Right lung (tissue), 10 donors: ENCODE measurements around the gene HAUS5. TPM values are rescaled to one million over a fixed set of nuclear protein-coding genes. Genes with fewer than 3 reads are reported as not detected.
"Not testable (repeated sequence)": the region's sequence is repeated elsewhere in the genome, so short reads cannot be mapped to it uniquely, and the experiment has no call there.

Experiments used
- DNase-seq, 2 donors: peaks; one replicate each; pipeline ENCODE4 v3.0.0-alpha.2; 2013
- long read RNA-seq, 8 donors: transcript quantifications; one replicate each; lab custom pipeline, GENCODE V29; 2026
- polyA plus RNA-seq, 5 donors: library from polyadenylated mRNA; unstranded; fragments of 120-200 nt; gene quantifications; one replicate each; pipeline versions ENCODE4 v1.2.1 to v1.2.3, GENCODE V29; 2013; ENCODE audit warnings: inconsistent platforms in 1 of 5, low replicate concordance in 1 of 5; ENCODE audit not compliant: insufficient read length in 5 of 5, insufficient read depth in 1 of 5

The HAUS5 gene
- polyA plus RNA-seq = 10 to 100 TPM; 25.0 to 31.9 (median 28.0) TPM
- long read RNA-seq, donor 1, full-length matches to known transcripts = 10 of 10 reads
- long read RNA-seq, donor 1, partial matches to known transcripts = 0 of 10 reads
- long read RNA-seq, donor 1, other reads (novel, unspliced or antisense) = 0 of 10 reads
- long read RNA-seq, donor 2, full-length matches to known transcripts = 4 of 13 reads
- long read RNA-seq, donor 2, partial matches to known transcripts = 9 of 13 reads
- long read RNA-seq, donor 2, other reads (novel, unspliced or antisense) = 0 of 13 reads
- long read RNA-seq, donor 3, transcript HAUS5-204 (3 exons, 526 nt) = major isoform, 9 of 9 reads
- long read RNA-seq, donor 3, partial matches to known transcripts = 0 of 9 reads
- long read RNA-seq, donor 3, other reads (novel, unspliced or antisense) = 0 of 9 reads
- long read RNA-seq, donor 4, full-length matches to known transcripts = 2 of 2 reads
- long read RNA-seq, donor 4, partial matches to known transcripts = 0 of 2 reads
- long read RNA-seq, donor 4, other reads (novel, unspliced or antisense) = 0 of 2 reads
- long read RNA-seq, donor 5, partial matches to known transcripts = 0 of 6 reads
- long read RNA-seq, donor 5, other reads (novel, unspliced or antisense) = 0 of 6 reads
- long read RNA-seq, donor 6, full-length matches to known transcripts = 6 of 12 reads
- long read RNA-seq, donor 6, partial matches to known transcripts = 6 of 12 reads
- long read RNA-seq, donor 6, other reads (novel, unspliced or antisense) = 0 of 12 reads
- long read RNA-seq, donor 7, full-length matches to known transcripts = 9 of 9 reads
- long read RNA-seq, donor 7, partial matches to known transcripts = 0 of 9 reads
- long read RNA-seq, donor 7, other reads (novel, unspliced or antisense) = 0 of 9 reads
- long read RNA-seq, donor 8, full-length matches to known transcripts = 4 of 4 reads
- long read RNA-seq, donor 8, partial matches to known transcripts = 0 of 4 reads
- long read RNA-seq, donor 8, other reads (novel, unspliced or antisense) = 0 of 4 reads

GRCh38 chr19:35612559-35613321, at the start of gene HAUS5:
TSS of gene HAUS5 (plus strand) at chr19:35612735. CDS start at chr19:35612795, 60 bp downstream.
- DNase-seq = peak; percentile 96

GRCh38 chr19:35562776-35563175, 49.8 kb upstream of the HAUS5 start:
- DNase-seq = no peak

GRCh38 chr19:35563207-35563829, 49.2 kb upstream of the HAUS5 start, which contains the start of gene ATP4A:
TSS of gene ATP4A (minus strand) at chr19:35563658. CDS start at chr19:35563629, 29 bp downstream.
- DNase-seq = no peak

DNA sequence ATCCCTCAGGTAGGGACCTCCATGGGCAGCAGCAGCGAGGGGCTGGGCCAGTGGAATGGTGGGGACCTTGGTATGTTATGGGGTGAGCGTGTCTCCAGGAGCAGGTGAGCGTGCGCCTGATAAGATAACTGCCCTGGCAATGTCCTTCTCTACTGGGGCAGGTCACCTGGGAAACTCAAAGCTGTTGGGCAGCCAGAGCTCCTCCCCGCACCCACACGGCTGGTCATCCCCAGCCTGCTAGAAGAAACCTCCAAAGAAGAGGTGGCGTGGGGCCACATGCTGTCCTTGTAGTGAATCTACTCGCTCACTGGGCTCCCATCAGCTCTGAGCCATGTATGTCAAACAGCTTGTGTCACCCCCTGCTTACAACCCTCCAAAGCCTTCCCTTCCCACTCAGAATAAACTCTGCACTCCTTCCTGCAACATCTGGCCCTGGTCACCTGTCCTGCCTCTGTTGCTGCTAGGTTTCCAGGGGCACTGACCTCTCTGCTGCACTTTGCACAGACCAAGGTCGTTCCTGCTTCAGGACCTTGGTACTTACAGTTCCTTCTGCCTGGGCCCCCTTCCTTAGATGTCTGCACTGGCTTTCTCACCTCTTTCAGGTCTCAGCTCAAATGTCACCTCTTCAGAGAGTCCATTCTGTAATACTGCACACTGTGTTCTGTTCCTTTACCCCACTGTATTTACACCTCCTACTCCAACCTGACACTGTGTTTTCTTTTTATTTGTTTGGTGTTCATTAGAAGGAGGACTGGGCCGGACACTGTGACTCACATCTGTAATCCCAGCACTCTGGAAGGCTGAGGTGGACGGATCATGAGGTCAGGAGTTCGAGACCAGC, 47.3 kb upstream of the HAUS5 start:
- DNase-seq = no peak

- no peak for DNase-seq
These were observed 45.8 kb upstream of the HAUS5 start for GRCh38 chr19:35566738-35567137.

GRCh38 chr19:35569281-35569781, 43.2 kb upstream of the HAUS5 start:
- DNase-seq = no peak

DNA sequence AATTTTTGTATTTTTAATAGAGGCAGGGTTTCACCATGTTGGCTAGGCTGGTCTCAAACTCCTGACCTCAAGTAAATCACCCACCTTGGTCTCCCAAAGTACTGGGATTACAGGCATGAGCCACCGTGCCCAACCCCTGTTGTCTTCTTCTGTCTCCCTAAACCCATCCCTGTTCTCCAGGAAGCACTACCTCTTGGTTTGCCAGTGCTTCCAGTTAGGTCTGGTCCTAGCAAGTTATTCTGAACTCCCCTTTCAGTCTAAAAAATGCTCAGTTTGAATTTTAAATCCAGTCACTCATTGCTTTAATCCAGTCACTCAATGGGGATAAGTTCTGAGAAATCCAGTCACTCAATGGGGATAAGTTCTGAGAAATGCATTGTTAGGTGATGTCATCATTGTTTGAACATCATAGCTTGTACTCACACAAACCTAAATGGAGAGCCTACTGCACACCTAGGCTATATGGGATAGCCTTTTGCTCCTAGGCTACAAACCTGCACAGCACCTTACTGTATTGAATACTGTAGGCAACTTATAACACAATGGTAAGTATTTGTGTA, 41.0 kb upstream of the HAUS5 start:
- DNase-seq = no peak

GRCh38 chr19:35577918-35578317, 34.6 kb upstream of the HAUS5 start:
- no peak for DNase-seq

- DNase-seq = no peak
These were observed 33.8 kb upstream of the HAUS5 start for GRCh38 chr19:35578707-35579106.

DNA sequence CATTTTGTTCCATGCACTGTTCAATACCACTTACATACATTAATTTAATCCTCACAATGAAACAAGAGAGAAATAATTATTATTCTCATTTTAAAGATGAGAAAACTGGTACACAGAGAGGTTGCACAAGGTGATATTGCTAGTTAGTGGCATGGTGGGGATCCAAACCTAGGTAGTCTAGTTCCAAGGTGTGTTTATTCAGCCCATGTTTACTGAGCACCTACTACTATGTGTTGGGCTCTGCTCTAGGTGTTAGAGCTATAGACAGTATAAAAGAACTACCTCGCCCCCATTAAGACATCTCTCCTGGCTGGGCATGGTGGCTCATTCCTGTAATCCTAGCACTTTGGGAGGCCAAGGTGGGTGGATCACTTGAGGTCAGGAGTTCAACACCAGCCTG, 29.8 kb upstream of the HAUS5 start:
- DNase-seq = no peak

- DNase-seq = no peak
These were observed 26.7 kb upstream of the HAUS5 start, which contains the start of gene PMIS2 for GRCh38 chr19:35585848-35586247. TSS of gene PMIS2 (plus strand) at chr19:35586173. CDS start at chr19:35586260, 87 bp downstream.

DNA sequence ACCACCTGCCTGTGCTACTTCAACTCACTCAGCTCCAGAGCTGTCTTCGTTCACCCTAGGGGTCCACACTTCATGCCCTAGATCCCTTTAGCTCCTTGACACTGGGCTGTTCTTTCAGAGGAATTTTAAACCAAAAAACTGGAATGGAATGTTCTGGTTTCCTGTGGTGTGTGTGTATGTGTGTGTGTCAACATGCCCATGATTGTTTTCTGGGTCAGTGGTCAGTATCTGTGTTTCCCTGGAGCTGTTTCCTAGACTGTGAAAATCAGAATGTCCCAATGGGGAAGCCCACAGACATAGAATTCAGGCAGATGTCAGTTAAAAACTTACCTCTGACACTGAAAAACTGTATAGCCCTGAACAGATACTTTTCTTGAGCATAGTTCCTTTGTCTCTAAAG, 25.2 kb upstream of the HAUS5 start:
- DNase-seq = no peak

- no peak for DNase-seq
These were observed 21.7 kb upstream of the HAUS5 start for GRCh38 chr19:35590875-35591274.

- DNase-seq = peak in 1 of 2 donors; percentile 27
These were observed 20.3 kb upstream of the HAUS5 start for GRCh38 chr19:35592226-35592625.

DNA sequence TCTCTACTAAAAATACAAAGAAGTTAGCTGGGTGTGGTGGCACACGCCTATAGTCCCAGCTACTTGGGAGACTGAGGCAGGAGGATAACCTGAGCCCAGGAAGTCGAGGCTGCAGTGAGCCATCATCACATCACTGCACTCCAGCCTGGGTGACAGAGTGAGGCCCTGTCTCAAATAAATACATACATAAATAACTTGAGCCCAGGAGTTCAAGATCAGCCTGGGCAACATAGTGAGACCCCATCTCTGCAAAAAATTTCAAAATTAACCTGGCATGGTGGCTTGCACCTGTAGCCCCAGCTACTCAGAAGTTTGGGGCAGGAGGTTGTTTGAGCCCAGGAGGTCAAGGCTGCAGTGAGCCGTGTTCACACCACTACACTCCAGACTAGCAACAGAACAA, 17.5 kb upstream of the HAUS5 start:
- DNase-seq = not testable (repeated sequence)

GRCh38 chr19:35595928-35596327, 16.6 kb upstream of the HAUS5 start:
- DNase-seq = no peak

- no peak for DNase-seq
These were observed 16.1 kb upstream of the HAUS5 start for GRCh38 chr19:35596366-35596999.

- DNase-seq = no peak
These were observed 10.6 kb upstream of the HAUS5 start for GRCh38 chr19:35601971-35602370.

GRCh38 chr19:35604436-35604835, 8.1 kb upstream of the HAUS5 start:
- not testable (repeated sequence) for DNase-seq
